Limb (tissue), 2 donors: ENCODE results near the gene RUBCN.
"Not testable (repeated sequence)": the region's sequence is repeated elsewhere in the genome, so short reads cannot be mapped to it uniquely, and the experiment has no call there.

Source experiments
- DNase-seq, 2 donors: peaks; one replicate each; pipeline ENCODE4 v3.0.0-alpha.2; 2016; ENCODE audit errors: extremely low spot score in 2 of 2

The RUBCN gene

GRCh38 chr3:197686899-197687298 lies 49.8 kb downstream of the RUBCN start:
- no peak for DNase-seq

GRCh38 chr3:197685546-197685945 lies 51.2 kb downstream of the RUBCN start:
- no peak for DNase-seq

- no peak for DNase-seq
Measured at GRCh38 chr3:197683191-197683590, 53.5 kb downstream of the RUBCN start.

GRCh38 chr3:197682713-197683112 lies 54.0 kb downstream of the RUBCN start:
- DNase-seq = no peak

GRCh38 chr3:197680955-197681521 lies 55.7 kb downstream of the RUBCN start:
- DNase-seq = no peak

- DNase-seq = no peak
Measured at GRCh38 chr3:197675951-197676350, 60.8 kb downstream of the RUBCN start.

GRCh38 chr3:197675563-197675860 lies 61.2 kb downstream of the RUBCN start:
- DNase-seq = no peak

- no peak for DNase-seq
Measured at GRCh38 chr3:197674741-197675562, 61.8 kb downstream of the RUBCN start.

- DNase-seq = no peak
Measured at GRCh38 chr3:197673170-197673569, 63.5 kb downstream of the RUBCN start.

- no peak for DNase-seq
Measured at GRCh38 chr3:197670361-197670760, 66.3 kb downstream of the RUBCN start.

- no peak for DNase-seq
Measured at GRCh38 chr3:197667968-197668367, 68.7 kb downstream of the RUBCN start.

GRCh38 chr3:197667293-197667692 lies 69.4 kb downstream of the RUBCN start:
- not testable (repeated sequence) for DNase-seq

- DNase-seq = peak in 1 of 2 donors; percentile 33
Measured at GRCh38 chr3:197666221-197666842, 70.4 kb downstream of the RUBCN start.

- not testable (repeated sequence) for DNase-seq
Measured at GRCh38 chr3:197665549-197665948, 71.2 kb downstream of the RUBCN start.

GRCh38 chr3:197665142-197665491 lies 71.6 kb downstream of the RUBCN start:
- not testable (repeated sequence) for DNase-seq

GRCh38 chr3:197664414-197665141 lies 72.1 kb downstream of the RUBCN start:
- not testable (repeated sequence) for DNase-seq

- not testable (repeated sequence) for DNase-seq
Measured at GRCh38 chr3:197663367-197664140, 73.2 kb downstream of the RUBCN start.

GRCh38 chr3:197662352-197662751 lies 74.4 kb downstream of the RUBCN start:
- DNase-seq = not testable (repeated sequence)

GRCh38 chr3:197661874-197662273 lies 74.8 kb downstream of the RUBCN start:
- DNase-seq = not testable (repeated sequence)

GRCh38 chr3:197661234-197661834 lies 75.4 kb downstream of the RUBCN start:
- DNase-seq = not testable (repeated sequence)

GRCh38 chr3:197659701-197660100 lies 77.0 kb downstream of the RUBCN start:
- DNase-seq = not testable (repeated sequence)
